ENCODE data around the gene DDT.
"Not testable (repeated sequence)": the region's sequence is repeated elsewhere in the genome, so short reads cannot be mapped to it uniquely, and the experiment has no call there.

Gene DDT

GRCh38 chr22:23922921-23923320 is 51.3 kb downstream of the DDT start:
- H2AFZ ChIP-seq (ENCODE audit: low read depth, low read length, severe bottlenecking) = no peak overlapping the region
- no peaks in the 10 kb centered on the region for H3K27me3 ChIP-seq (ENCODE audit: low read length)
- H3K27ac ChIP-seq (ENCODE audit: low read depth, low read length) = no peak overlapping the region
- no peak overlapping the region for H3K4me2 ChIP-seq (ENCODE audit: low read depth, low read length, poor library complexity, severe bottlenecking)
- H3F3A ChIP-seq (ENCODE audit: insufficient read depth) = no peaks in the 10 kb centered on the region
- no peaks in the 10 kb centered on the region for H3K79me2 ChIP-seq (ENCODE audit: insufficient read depth, low read length)
- H3K9me2 ChIP-seq (replicated peaks; ENCODE audit: insufficient read depth, low read length) = no peaks in the 10 kb centered on the region
- 0 out of 2 replicates have a peak, but pooled peaks cover 6% of the 10 kb centered on the region for H3K36me3 ChIP-seq (ENCODE audit: low read length)
- TF ChIP-seq, protein P1, sequence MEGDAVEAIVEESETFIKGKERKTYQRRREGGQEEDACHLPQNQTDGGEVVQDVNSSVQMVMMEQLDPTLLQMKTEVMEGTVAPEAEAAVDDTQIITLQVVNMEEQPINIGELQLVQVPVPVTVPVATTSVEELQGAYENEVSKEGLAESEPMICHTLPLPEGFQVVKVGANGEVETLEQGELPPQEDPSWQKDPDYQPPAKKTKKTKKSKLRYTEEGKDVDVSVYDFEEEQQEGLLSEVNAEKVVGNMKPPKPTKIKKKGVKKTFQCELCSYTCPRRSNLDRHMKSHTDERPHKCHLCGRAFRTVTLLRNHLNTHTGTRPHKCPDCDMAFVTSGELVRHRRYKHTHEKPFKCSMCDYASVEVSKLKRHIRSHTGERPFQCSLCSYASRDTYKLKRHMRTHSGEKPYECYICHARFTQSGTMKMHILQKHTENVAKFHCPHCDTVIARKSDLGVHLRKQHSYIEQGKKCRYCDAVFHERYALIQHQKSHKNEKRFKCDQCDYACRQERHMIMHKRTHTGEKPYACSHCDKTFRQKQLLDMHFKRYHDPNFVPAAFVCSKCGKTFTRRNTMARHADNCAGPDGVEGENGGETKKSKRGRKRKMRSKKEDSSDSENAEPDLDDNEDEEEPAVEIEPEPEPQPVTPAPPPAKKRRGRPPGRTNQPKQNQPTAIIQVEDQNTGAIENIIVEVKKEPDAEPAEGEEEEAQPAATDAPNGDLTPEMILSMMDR (IDR thresholded peaks at IDR 0.05; ENCODE audit: insufficient read depth, low read length, poor library complexity, severe bottlenecking) = no peak
- TF ChIP-seq EZH2phosphoT487 (conservative IDR thresholded peaks at IDR 0.05; ENCODE audit: low read length) = no peak
- H3K9ac ChIP-seq (ENCODE audit: low read length) = no peak overlapping the region
- peaks cover 14% of the 10 kb centered on the region; the same call in 1 of the 2 replicates for H3K9me3 ChIP-seq (ENCODE audit: insufficient read depth, low read length)
- H3K4me3 ChIP-seq (ENCODE audit: insufficient read depth, low read length, poor library complexity, severe bottlenecking) = no peak overlapping the region
- no peaks in the 10 kb centered on the region for H4K20me1 ChIP-seq (ENCODE audit: low read depth, low read length)

DNA sequence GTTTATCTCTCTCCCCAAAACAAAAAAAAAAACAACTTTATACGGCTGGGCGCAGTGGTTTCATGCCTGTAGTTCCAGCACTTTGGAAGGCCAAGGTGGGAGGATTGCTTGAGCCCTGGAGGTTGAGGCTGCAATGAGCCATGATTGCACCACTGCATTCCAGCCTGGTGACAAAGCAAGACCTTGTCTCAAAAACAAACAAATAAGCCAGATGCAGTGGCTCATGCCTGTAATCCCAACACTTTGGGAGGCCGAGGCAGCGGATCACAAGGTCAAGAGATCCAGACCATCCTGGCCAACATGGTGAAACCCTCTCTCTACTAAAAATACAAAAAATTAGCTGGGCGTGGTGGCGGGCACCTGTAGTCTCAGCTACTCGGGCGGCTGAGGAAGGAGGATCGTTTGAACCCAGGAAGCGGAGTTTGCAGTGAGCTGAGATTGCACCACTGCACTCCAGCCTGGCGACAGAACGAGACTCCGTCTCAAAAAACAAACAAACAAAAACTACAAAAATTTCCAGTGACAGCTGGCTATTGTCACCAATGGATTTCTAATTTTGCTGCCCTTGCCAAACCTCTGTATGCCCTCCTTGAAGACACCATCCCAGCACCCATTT is 52.5 kb downstream of the DDT start:
- H3K4me3 ChIP-seq (ENCODE audit: insufficient read depth, low read length, poor library complexity, severe bottlenecking); H2AFZ ChIP-seq (ENCODE audit: low read depth, low read length, severe bottlenecking); H3K27ac ChIP-seq (ENCODE audit: low read depth, low read length); H3K27me3 ChIP-seq (ENCODE audit: low read length); H4K20me1 ChIP-seq (ENCODE audit: low read depth, low read length); H3F3A ChIP-seq (ENCODE audit: insufficient read depth); H3K4me2 ChIP-seq (ENCODE audit: low read depth, low read length, poor library complexity, severe bottlenecking); H3K79me2 ChIP-seq (ENCODE audit: insufficient read depth, low read length); H3K9me2 ChIP-seq (replicated peaks; ENCODE audit: insufficient read depth, low read length); H3K36me3 ChIP-seq (ENCODE audit: low read length); H3K9ac ChIP-seq (ENCODE audit: low read length): not testable (repeated sequence)
- H3K9me3 ChIP-seq (ENCODE audit: insufficient read depth, low read length) = peaks cover 14% of the 10 kb centered on the region; the same call in 1 of the 2 replicates

Data from SU-DHL-6 (cell line).